ENCODE measurements around the gene RAB5IF. TPM values are rescaled to one million over a fixed set of nuclear protein-coding genes. Genes with fewer than 3 reads are reported as not detected.

RAB5IF gene
- polyA plus RNA-seq, 1 donor from 2014 or later, result 205 TPM

GRCh38 chr20:36606158-36607066, 833 bp downstream of the RAB5IF start:
- H3K36me3 ChIP-seq (ENCODE audit: insufficient read depth, low read length), result no peaks in the 10 kb centered on the region
- no peaks in the 10 kb centered on the region for H4K20me1 ChIP-seq (ENCODE audit: insufficient read depth)
- H3K27ac ChIP-seq (ENCODE audit: low read length), result peak overlapping the region; percentile 71
- H3F3A ChIP-seq (ENCODE audit: insufficient read depth, low read length, poor library complexity, severe bottlenecking), result no peaks in the 10 kb centered on the region
- no peaks in the 10 kb centered on the region for H3K9me3 ChIP-seq (ENCODE audit: low read length)
- peak overlapping the region; percentile 87 for H3K9ac ChIP-seq (ENCODE audit: low read length)
- peak overlapping the region; percentile 99 for H3K4me3 ChIP-seq (ENCODE audit: low read length)
- H3K27me3 ChIP-seq (ENCODE audit: insufficient read depth, low read depth, low read length), result no peaks in the 10 kb centered on the region
- TF ChIP-seq EP300 (conservative IDR thresholded peaks at IDR 0.05; ENCODE audit: poor library complexity, severe bottlenecking) (no peak), POLR2AphosphoS5 (IDR thresholded peaks at IDR 0.05) (no peak), RAD21 (conservative IDR thresholded peaks at IDR 0.05) (no peak), TAF1 (IDR thresholded peaks at IDR 0.05; ENCODE audit: low read depth) (no peak), EZH2 (IDR thresholded peaks at IDR 0.05; ENCODE audit: borderline replicate concordance, insufficient read depth, low read length, poor library complexity, severe bottlenecking) (no peak), SMC3 (conservative IDR thresholded peaks at IDR 0.05; ENCODE audit: poor library complexity) (no peak), MXI1 (conservative IDR thresholded peaks at IDR 0.05; ENCODE audit: poor library complexity, severe bottlenecking) (no peak), CTCF (IDR thresholded peaks at IDR 0.05; ENCODE audit: poor library complexity, severe bottlenecking) (no peak), REST (IDR thresholded peaks at IDR 0.05; ENCODE audit: borderline replicate concordance) (no peak)
- H2AFZ ChIP-seq (ENCODE audit: low read depth, low read length), result peak overlapping the region; percentile 25
- H3K4me2 ChIP-seq (ENCODE audit: low read length), result peak overlapping the region; percentile 98
- no peaks in the 10 kb centered on the region for H3K9me2 ChIP-seq (ENCODE audit: insufficient read depth, low read length)
- peaks cover 25% of the 10 kb centered on the region for H3K79me2 ChIP-seq (replicated peaks; ENCODE audit: insufficient read depth, low read length)

DNA sequence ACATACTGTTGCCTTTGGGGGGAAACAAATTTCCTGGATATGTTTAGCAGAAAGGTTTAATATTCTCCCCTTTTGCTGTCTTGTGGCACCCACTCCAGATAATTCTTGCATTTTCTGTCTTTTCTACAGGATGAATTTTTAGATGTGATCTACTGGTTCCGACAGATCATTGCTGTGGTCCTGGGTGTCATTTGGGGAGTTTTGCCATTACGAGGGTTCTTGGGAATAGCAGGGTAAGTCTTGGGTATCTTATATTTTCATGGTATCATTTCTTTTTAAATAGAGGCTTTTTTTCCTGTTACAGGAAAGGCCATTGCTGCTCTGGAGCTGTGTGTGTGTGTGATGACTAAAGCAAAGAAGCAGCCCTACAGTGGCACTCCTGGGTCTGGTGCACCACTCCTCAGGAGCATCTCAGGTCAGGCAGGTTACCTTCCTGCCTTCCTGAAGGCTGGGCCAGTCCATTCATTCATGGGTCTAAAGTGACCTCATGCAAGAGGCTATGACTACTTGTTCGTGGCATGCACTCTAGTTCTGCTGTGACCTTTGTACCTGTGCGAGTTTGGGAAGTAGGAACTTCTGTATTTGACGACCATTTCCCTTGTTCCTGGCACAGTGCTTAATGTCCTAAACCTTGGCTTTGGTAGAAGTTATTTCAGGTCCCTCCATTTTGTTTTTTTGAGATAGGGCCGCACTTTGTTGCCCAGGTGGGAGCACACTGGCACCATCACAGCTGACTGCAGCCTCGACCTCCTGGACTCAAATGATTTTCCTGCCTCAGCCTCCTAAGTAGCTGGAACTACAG, 2.2 kb downstream of the RAB5IF start:
- Histone ChIP-seq H3K79me2 (replicated peaks; ENCODE audit: insufficient read depth, low read length) (peaks cover 25% of the 10 kb centered on the region), H3K9me2 (ENCODE audit: insufficient read depth, low read length) (no peaks in the 10 kb centered on the region), H3K9ac (ENCODE audit: low read length) (no peak overlapping the region), H2AFZ (ENCODE audit: low read depth, low read length) (no peak overlapping the region), H3K27ac (ENCODE audit: low read length) (no peak overlapping the region), H3K36me3 (ENCODE audit: insufficient read depth, low read length) (no peaks in the 10 kb centered on the region), H4K20me1 (ENCODE audit: insufficient read depth) (no peaks in the 10 kb centered on the region), H3F3A (ENCODE audit: insufficient read depth, low read length, poor library complexity, severe bottlenecking) (no peaks in the 10 kb centered on the region), H3K27me3 (ENCODE audit: insufficient read depth, low read depth, low read length) (no peaks in the 10 kb centered on the region), H3K9me3 (ENCODE audit: low read length) (no peaks in the 10 kb centered on the region), H3K4me3 (ENCODE audit: low read length) (peak overlapping the region; percentile 99), H3K4me2 (ENCODE audit: low read length) (no peak overlapping the region)
- TF ChIP-seq MXI1 (conservative IDR thresholded peaks at IDR 0.05; ENCODE audit: poor library complexity, severe bottlenecking) (no peak), CTCF (IDR thresholded peaks at IDR 0.05; ENCODE audit: poor library complexity, severe bottlenecking) (no peak), REST (IDR thresholded peaks at IDR 0.05; ENCODE audit: borderline replicate concordance) (no peak), RAD21 (conservative IDR thresholded peaks at IDR 0.05) (no peak), EZH2 (IDR thresholded peaks at IDR 0.05; ENCODE audit: borderline replicate concordance, insufficient read depth, low read length, poor library complexity, severe bottlenecking) (no peak), SMC3 (conservative IDR thresholded peaks at IDR 0.05; ENCODE audit: poor library complexity) (no peak), TAF1 (IDR thresholded peaks at IDR 0.05; ENCODE audit: low read depth) (no peak), EP300 (conservative IDR thresholded peaks at IDR 0.05; ENCODE audit: poor library complexity, severe bottlenecking) (no peak), POLR2AphosphoS5 (IDR thresholded peaks at IDR 0.05) (no peak)
